ENCODE data around the gene RAMACL. TPM values are rescaled to one million over a fixed set of nuclear protein-coding genes. Genes with fewer than 3 reads are reported as not detected.

RAMACL gene
- total and polyA plus RNA-seq, 2 of the 13 experiments (the other 11 are each of a cell fraction or from before 2014, with no cell fraction given) = 0.09 to 0.29 TPM

GRCh38 chr6:166572370-166573261 is 13.9 kb downstream of the RAMACL start:
- DNase-seq (ENCODE audit: low spot score) = no peak
- no peak overlapping the region for H2AFZ ChIP-seq (ENCODE audit: low read length)
- no peak overlapping the region for H3K4me3 ChIP-seq (replicated peaks in 1 of 3; ENCODE audit: insufficient read depth in 1 of 3, low read depth in 2 of 3, low read length in 3 of 3)
- H3K9me3 ChIP-seq (ENCODE audit: low read length) = no peaks in the 10 kb centered on the region
- H4K20me1 ChIP-seq (ENCODE audit: insufficient read depth, low read length) = no peaks in the 10 kb centered on the region
- no peak overlapping the region for H3K4me2 ChIP-seq (ENCODE audit: low read depth, low read length)
- no peak overlapping the region for H3K9ac ChIP-seq (ENCODE audit: insufficient read depth, low read depth, low read length)
- no peaks in the 10 kb centered on the region for H3K79me2 ChIP-seq (ENCODE audit: insufficient read depth, low read length)
- no peak for TF ChIP-seq TFDP2 (CRISPR knock-in tag; IDR thresholded peaks at IDR 0.05)
- peak; percentile 27; the same call in 1 of the 2 replicates for TF ChIP-seq CREB1 (IDR thresholded peaks at IDR 0.05)
- no peak for TF ChIP-seq CREB1 (CRISPR knock-in tag; IDR thresholded peaks at IDR 0.05)
- FAIRE-seq = no peak
- intact Hi-C loops (cut with micrococcal nuclease; ENCODE audit: unreplicated experiment) = no loop called here
- in situ Hi-C loops (cut with HindIII; ENCODE audit: extremely low pct_ligation_motif_present, low pct_unique_long_range_greater_than_20kb) = no loop called here
- H3K36me3 ChIP-seq (replicated peaks in 1 of 2; ENCODE audit: control insufficient read depth in 1 of 2, insufficient read depth in 2 of 2, low read length in 2 of 2) = no peaks in the 10 kb centered on the region
- ChIA-PET CTCF (ENCODE audit: low intra/inter-chr PET ratio, low total read pairs) (no interaction called here), POLR2A (no interaction called here)
- peak; percentile 51 for ATAC-seq
- 23% methylated on average over 16 of the region's 18 CpGs for WGBS (ENCODE audit: low lambda C conversion rate)
- H3K4me1 ChIP-seq (ENCODE audit: insufficient read depth, low read length) = no peaks in the 10 kb centered on the region
- no peak overlapping the region for H3K27ac ChIP-seq (ENCODE audit: extremely low read length, insufficient read depth, low read length)
- BruUV-seq (replicated peaks) = no TSS peak
- peaks cover 4 to 53% of the 10 kb centered on the region in 2 experiments; a peak in 4 of 5 replicates for H3K27me3 ChIP-seq (ENCODE audit: control insufficient read depth in 1 of 2, insufficient read depth in 2 of 2, low read length in 2 of 2)

- FAIRE-seq (peak; percentile 18), DNase-seq (ENCODE audit: low spot score) (no peak), ATAC-seq (no peak)
- H3K36me3 ChIP-seq (replicated peaks in 1 of 2; ENCODE audit: control insufficient read depth in 1 of 2, insufficient read depth in 2 of 2, low read length in 2 of 2) = no peaks in the 10 kb centered on the region
- H3K9ac ChIP-seq (ENCODE audit: insufficient read depth, low read depth, low read length) = no peak overlapping the region
- peaks cover 7 to 66% of the 10 kb centered on the region in 2 experiments; a peak in 4 of 5 replicates for H3K27me3 ChIP-seq (ENCODE audit: control insufficient read depth in 1 of 2, insufficient read depth in 2 of 2, low read length in 2 of 2)
- H3K27ac ChIP-seq (ENCODE audit: extremely low read length, insufficient read depth, low read length) = no peak overlapping the region
- no peaks in the 10 kb centered on the region; the same call in 1 of the 2 replicates for H4K20me1 ChIP-seq (ENCODE audit: insufficient read depth, low read length)
- no TSS peak for BruUV-seq (replicated peaks)
- ChIA-PET CTCF (ENCODE audit: low intra/inter-chr PET ratio, low total read pairs) (no interaction called here), POLR2A (no interaction called here)
- H3K4me1 ChIP-seq (ENCODE audit: insufficient read depth, low read length) = no peaks in the 10 kb centered on the region
- H3K4me3 ChIP-seq (replicated peaks in 1 of 3; ENCODE audit: insufficient read depth in 1 of 3, low read depth in 2 of 3, low read length in 3 of 3) = no peak overlapping the region
- H3K4me2 ChIP-seq (ENCODE audit: low read depth, low read length) = no peak overlapping the region
- 47% methylated on average over 22 of the region's 22 CpGs for WGBS (ENCODE audit: low lambda C conversion rate)
- no peaks in the 10 kb centered on the region for H3K79me2 ChIP-seq (ENCODE audit: insufficient read depth, low read length)
- no peak overlapping the region for H2AFZ ChIP-seq (ENCODE audit: low read length)
- intact Hi-C loops (cut with micrococcal nuclease; ENCODE audit: unreplicated experiment) = no loop called here
- in situ Hi-C loops (cut with HindIII; ENCODE audit: extremely low pct_ligation_motif_present, low pct_unique_long_range_greater_than_20kb) = no loop called here
- H3K9me3 ChIP-seq (ENCODE audit: low read length) = no peaks in the 10 kb centered on the region
- no peak for TF ChIP-seq RARG (CRISPR knock-in tag; IDR thresholded peaks at IDR 0.05; ENCODE audit: low read depth)
- no peak for TF ChIP-seq NFE2L2 (IDR thresholded peaks at IDR 0.05; ENCODE audit: low read length)
- TF ChIP-seq PTBP1 (IDR thresholded peaks at IDR 0.05; ENCODE audit: low read depth, low read length, poor library complexity, severe bottlenecking) = no peak
- no peak for TF ChIP-seq KLF12 (CRISPR knock-in tag; IDR thresholded peaks at IDR 0.05; ENCODE audit: borderline replicate concordance)
- no peak for TF ChIP-seq MXD3 (CRISPR knock-in tag; IDR thresholded peaks at IDR 0.05)
- no peak for TF ChIP-seq YEATS2 (CRISPR knock-in tag; IDR thresholded peaks at IDR 0.05; ENCODE audit: borderline replicate concordance)
- TF ChIP-seq ZSCAN9 (CRISPR knock-in tag; IDR thresholded peaks at IDR 0.05; ENCODE audit: borderline replicate concordance) = no peak
- no peak for TF ChIP-seq ERF (CRISPR knock-in tag; IDR thresholded peaks at IDR 0.05)
- no peak for TF ChIP-seq ZBTB8A (CRISPR knock-in tag; IDR thresholded peaks at IDR 0.05; ENCODE audit: borderline replicate concordance, low read depth)
- TF ChIP-seq ZNF576 (CRISPR knock-in tag; IDR thresholded peaks at IDR 0.05) = no peak
- no peak for TF ChIP-seq CENPX (CRISPR knock-in tag; IDR thresholded peaks at IDR 0.05)
- no peak for TF ChIP-seq ZNF850 (CRISPR knock-in tag; conservative IDR thresholded peaks at IDR 0.05)
- TF ChIP-seq ZNF20 (CRISPR knock-in tag; IDR thresholded peaks at IDR 0.05) = no peak
Measured at GRCh38 chr6:166570929-166571713, 15.4 kb downstream of the RAMACL start.

Measured in HepG2 (cell line).